ENCODE results near the gene PPP4R2.

- TF ChIP-seq CTCF (IDR thresholded peaks at IDR 0.05; ENCODE audit: poor library complexity) (no peak), EZH2 (IDR thresholded peaks at IDR 0.05; ENCODE audit: borderline replicate concordance) (no peak)
These were observed 28.3 kb upstream of the PPP4R2 start for GRCh38 chr3:72968266-72968664.

Data from hepatocyte (in vitro differentiated cells).